GM19397 (cell line): ENCODE data around the gene FKBP1A.

Source experiments
- ATAC-seq: cut with Tn5 transposase; IDR thresholded peaks from one replicate; pipeline ENCODE4 v1.9.1; 2021; ENCODE audit warnings: mild to moderate bottlenecking, moderate library complexity; ENCODE audit not compliant: unreplicated experiment

FKBP1A gene

GRCh38 chr20:1322511-1323245 is 70.2 kb downstream of the FKBP1A start:
- no peak for ATAC-seq

- ATAC-seq = no peak
Observed at GRCh38 chr20:1321654-1321939, 71.3 kb downstream of the FKBP1A start.

DNA sequence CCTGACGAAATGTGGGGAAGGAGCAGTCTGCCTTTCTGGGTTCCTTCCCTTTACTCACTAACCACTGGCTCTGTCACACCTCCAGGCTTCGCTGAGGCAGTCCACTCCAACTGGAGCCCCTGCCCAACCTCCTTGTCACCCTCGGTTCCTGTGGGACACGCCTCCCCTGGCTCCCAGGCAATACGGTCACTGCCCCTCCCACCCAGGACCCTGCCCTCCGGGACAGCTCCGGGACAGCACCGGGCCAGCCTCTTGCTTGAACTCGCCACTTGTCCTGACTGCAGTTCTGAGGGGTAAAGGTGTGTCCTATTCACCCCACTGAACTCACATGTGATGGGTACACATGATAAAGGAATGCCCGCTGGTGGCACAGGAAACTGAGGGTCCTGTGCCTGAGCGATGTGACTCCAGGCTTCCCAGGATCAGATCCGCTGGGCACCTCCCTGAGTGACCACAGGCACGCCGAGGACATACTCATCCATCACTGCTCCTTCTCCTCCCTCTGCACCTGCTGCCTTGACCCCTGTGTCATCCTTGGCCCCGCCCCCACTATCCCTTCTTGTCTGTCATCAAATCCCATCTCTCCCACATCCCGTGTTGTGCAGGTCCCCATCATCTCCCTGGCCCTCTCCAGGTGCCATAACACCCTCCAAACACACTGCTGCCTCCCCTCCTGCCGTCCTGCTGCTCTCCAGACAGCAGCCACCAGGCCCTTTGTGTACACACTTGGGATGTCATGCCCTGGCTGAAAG is 71.8 kb downstream of the FKBP1A start:
- ATAC-seq = no peak

- no peak for ATAC-seq
Observed at GRCh38 chr20:1320016-1320415, 72.8 kb downstream of the FKBP1A start.

DNA sequence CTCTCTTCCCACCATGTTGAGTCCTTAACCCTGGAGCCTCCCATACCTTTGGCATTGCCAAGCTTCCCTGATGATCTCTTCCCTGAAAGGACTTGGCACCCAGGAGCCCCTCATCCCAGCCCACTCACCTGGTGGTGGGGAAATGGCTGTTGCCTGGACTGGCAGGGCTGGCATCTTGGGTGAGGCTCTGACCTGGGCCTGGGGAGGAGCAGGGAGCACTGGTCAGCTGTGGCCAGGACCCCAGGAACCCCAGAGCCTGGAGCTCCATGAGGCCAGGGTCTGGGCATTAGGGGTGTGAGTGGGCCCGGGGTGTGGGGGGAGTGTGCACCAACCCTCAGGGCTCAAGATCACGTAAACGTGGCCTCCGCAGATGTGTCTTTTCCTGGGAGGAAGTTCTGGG is 73.4 kb downstream of the FKBP1A start:
- ATAC-seq = no peak

- ATAC-seq = no peak
Observed at GRCh38 chr20:1319051-1319450, 73.8 kb downstream of the FKBP1A start.
